ENCODE data around the gene DTL.
"Not testable (repeated sequence)": the region's sequence is repeated elsewhere in the genome, so short reads cannot be mapped to it uniquely, and the experiment has no call there.

DTL gene

GRCh38 chr1:212035123-212035834 is at the start of gene DTL, which contains the start of gene INTS7:
DTL (plus strand) TSS chr1:212035748; CDS start chr1:212035891, 143 bp downstream.
INTS7 (minus strand) TSS chr1:212035557; CDS start chr1:212035437, 120 bp downstream.
- peak; percentile 99 for DNase-seq

GRCh38 chr1:211986628-211987254 is 48.8 kb upstream of the DTL start:
- no peak for DNase-seq

DNA sequence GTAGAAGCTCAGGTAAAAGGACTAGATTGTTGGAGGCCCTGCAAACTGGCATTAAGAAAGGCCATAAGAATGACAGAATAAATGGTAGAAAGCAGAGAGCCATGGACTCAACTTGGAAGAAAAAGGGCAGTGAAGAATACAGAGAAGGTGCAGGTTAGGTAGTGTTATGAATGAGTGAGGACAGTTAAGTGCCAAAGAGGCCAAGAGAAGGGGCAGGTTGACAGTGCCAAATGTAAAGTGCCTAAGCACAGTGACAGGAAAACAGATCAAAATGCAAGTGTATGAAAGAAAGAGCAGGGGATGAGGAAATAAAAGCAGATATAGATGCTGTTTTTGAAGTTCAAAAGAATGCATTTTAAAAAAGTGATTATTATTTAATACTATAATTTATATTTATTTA is 43.9 kb upstream of the DTL start:
- DNase-seq = no peak

GRCh38 chr1:211997426-211997825 is 38.1 kb upstream of the DTL start:
- DNase-seq = not testable (repeated sequence)

DNA sequence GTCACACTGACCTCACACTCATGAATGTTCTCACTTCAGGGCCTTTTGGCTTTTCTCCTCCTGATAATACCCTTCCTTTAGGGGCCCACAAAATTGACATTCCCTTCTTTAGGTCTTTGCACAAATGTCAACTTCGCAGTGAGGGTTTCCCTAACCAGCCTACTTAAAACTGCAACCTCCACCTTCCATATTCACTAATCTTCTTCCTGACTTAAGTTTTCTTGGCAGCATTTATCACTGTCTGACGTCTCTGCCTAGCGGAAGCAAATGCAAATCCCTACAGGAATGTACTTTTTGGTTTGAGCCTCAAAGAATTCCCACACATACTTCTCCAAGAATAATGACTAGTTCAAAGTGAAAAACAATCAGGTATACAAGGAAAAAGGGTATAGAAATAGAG is 33.0 kb upstream of the DTL start:
- DNase-seq = no peak

DNA sequence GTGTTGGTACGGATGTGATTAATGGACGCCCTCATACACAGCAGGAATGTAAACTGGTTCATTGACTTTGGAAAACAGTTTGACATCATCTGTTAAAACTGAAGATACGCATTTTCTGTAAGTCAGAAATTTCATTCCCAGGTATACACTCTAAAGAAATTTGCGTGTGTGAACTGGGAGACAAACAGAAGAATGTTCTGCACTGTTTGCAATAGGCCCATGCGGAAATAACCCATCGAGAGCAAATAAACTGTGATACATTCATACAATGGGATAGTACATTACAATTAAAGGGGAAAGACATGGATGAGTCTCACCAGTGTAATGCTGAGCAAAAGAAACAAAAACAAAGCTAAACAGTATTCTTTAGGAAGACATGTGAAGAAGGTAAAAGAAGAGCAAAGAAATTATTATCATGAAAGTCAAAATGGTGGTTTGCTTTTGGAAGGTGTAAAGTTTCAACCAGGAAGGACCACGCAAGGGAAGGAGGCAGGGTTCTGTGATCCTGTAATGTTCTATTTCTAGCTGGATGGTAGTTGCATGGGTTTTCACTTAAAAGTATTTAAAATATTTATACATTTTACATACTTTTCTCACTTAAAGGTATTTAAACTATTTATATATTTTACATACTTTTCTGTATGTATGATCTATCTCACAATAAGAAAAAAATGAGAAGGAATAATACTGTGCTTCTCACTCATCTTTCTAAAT is 30.5 kb upstream of the DTL start:
- no peak for DNase-seq

- DNase-seq = no peak
Observed at GRCh38 chr1:212007178-212007577, 28.4 kb upstream of the DTL start.

DNA sequence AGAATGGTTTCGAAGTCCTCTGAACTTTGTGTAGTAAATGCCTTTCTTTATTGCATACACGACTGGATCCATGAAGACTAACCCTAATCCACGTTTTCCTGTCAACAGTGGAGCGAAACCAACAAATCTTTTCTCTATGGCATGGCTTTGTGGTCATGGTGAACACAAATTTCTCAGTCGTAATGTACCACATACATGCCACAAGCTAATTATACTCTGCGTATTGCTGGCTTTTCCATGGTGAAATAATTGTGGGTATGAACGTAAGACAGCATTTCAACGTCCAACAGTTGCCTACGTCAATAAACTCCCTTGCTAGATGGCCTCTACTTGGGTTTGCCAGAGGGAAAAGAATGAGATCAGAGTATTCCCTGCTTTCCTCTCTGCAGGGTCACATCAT is 27.7 kb upstream of the DTL start:
- no peak for DNase-seq

DNA sequence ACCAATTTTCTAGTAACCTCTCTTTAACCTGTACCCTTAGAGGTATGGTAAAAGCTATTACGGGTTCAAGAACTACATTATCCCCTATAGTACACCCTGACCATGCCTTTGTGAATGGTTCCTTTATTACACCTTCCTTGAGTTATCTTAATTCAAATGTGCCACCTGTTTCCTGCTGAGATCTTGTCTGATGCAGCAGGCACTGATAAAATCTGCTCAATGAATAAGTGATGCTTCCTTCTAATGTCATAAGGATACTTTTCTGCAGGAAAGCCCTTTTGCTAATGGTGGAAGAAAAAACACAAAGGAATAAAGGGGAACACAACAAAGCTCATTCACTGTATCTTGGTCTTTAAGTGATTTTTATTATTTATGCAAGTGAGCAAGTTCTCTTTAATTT is 26.0 kb upstream of the DTL start:
- no peak for DNase-seq

DNA sequence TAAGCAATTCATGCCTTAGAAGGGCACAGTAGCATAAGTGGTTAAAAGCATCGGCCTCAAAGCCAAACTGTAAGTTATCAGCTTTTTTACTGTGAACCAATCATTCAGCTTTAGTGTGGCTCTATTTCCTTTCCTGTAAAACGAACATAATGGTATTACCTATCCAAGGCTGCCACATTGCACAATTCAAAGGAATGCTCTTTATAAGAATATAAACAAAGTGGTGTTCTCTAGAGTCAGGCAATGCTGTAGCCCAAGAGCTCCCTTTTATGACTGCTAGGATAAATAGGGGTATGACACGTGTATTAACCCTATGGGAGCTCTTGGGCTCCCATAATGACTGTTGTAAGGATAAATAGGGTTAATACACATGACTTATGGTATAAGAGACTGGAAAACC is 25.5 kb upstream of the DTL start:
- no peak for DNase-seq

GRCh38 chr1:212012034-212012740 is 23.4 kb upstream of the DTL start:
- DNase-seq = peak; percentile 67

- DNase-seq = no peak
Observed at GRCh38 chr1:212013672-212014071, 21.9 kb upstream of the DTL start.

- DNase-seq = no peak
Observed at GRCh38 chr1:212020975-212021374, 14.6 kb upstream of the DTL start.

DNA sequence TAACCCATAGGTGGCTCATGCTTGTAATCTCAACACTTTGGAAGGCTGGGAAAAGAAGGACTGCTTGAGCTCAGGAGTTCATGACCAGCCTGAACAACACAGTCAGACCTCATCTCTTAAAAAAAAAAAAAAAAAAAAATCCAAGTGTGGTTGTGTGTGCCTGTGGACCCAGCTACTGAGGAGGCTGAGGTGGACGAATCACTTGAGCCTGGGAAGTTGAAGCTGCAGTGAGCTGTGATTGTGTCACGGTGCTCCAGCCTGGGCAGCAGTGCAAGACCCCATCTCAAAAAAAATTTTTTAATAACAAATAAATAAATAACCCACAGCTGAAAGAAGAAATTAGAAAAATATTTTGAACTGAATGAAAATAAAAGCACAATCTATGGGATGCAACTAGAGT is 14.0 kb upstream of the DTL start:
- no peak for DNase-seq

DNA sequence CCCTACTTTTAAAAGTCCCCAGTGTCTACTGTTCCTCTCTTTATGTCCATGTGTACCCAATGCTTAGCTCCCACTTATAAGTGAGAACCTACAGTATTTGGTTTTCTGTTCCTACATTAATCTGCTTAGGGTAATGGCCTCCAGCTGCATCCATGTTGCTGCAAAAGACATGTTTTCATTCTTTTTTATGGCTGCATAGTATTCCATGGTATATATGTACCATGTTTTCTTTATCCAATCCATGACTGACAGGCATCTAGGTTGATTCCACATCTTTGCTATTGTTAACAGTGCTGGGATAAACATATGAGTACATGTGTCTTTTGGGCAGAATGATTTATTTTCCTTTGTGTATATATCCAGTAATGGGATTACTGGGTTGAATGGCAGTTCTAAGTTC is 12.6 kb upstream of the DTL start:
- DNase-seq = not testable (repeated sequence)

GRCh38 chr1:212024469-212025149 is 10.9 kb upstream of the DTL start:
- DNase-seq = no peak

GRCh38 chr1:212027727-212028126 is 7.8 kb upstream of the DTL start:
- not testable (repeated sequence) for DNase-seq

DNA sequence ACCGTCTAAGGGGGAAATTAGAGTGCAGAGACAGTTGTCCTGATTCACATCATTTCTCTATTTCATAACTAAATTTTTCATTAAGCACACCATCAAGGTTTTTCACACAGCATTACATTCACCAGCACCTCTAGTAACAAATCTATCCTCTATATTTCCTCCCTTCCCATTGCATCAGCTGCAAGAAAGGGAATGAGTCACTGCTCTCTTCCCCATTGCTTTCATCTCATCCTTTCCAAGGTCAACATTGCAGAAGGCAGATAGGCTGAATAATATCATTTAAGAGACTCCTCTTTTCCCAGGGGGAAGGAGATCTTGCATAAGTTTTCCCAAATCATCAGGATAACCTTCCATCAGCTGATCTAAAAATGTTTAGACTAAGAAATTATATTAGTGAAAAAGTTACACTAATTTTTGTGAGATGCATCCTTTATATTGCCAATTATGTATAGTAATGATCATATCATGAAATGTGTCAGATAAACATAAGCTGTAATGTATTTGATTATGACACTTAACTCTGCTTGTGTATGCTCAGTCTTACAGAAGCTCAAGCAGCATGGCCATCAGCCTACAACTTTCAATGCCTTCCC is 4.5 kb upstream of the DTL start:
- DNase-seq = no peak

DNA sequence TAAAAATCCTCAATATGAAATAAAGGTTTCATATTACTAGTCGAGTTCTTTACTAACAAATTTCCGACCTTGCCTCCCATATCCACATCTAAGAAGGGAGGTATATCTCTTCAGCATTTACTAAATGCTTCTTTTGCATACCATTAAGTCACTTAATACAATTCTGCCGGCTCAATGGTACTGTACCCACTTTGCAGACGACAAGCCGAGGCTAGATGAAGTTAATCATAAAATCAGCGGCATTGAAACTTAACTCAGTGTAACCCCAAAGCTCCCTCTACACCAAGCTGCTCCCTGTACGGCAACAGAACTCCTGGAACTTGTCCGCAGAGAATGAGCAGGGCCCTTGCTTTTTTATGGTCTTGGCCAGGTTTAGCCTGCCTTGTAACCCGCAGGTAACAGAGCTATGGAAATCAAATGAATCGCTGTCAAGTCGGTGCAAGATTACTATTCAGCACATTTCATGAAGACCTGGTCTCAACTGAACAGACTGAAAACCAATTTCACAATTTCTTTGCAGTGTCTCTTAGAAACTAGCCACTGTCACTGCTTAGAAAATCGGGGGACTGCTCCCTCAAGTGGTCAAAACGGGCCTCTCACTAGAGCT is 929 bp upstream of the DTL start:
- DNase-seq = no peak

DNA sequence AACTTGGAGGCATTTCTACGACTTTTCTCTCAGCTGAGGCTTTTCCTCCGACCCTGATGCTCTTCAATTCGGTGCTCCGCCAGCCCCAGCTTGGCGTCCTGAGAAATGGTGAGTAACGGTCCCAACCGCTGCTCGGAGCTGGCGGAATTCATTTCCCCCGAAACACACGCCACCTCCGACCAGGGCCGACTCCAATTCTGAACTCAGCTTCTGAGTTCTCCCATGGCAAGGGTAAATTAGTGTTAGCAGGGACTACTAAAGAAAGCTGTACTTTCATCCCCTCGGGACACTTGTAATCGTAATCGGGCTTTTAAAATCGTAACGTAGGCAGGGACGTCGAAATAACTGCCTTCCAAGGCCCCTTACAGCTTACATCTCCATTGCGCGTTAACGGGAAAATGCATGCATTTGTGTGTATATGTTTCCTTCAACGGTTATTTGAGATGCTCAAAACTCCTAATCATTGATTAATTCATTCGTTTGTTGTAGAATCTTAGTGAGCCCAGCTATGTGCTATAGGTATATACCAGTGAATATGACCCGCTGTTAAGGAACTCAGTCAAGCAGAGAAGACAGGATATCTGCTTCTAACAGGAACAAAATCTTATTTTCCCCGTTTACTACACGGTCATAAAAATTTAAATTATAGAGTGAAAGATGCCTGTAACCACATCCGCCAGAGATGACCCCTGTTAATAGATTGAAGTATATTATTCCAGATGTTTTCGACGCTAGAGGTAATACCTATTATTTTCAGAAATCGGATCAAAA is 472 bp downstream of the DTL start:
- no peak for DNase-seq

- no peak for DNase-seq
Observed at GRCh38 chr1:212037900-212038299, 2.4 kb downstream of the DTL start.
